ENCODE measurements around the gene ARMC8.

Gene ARMC8

DNA sequence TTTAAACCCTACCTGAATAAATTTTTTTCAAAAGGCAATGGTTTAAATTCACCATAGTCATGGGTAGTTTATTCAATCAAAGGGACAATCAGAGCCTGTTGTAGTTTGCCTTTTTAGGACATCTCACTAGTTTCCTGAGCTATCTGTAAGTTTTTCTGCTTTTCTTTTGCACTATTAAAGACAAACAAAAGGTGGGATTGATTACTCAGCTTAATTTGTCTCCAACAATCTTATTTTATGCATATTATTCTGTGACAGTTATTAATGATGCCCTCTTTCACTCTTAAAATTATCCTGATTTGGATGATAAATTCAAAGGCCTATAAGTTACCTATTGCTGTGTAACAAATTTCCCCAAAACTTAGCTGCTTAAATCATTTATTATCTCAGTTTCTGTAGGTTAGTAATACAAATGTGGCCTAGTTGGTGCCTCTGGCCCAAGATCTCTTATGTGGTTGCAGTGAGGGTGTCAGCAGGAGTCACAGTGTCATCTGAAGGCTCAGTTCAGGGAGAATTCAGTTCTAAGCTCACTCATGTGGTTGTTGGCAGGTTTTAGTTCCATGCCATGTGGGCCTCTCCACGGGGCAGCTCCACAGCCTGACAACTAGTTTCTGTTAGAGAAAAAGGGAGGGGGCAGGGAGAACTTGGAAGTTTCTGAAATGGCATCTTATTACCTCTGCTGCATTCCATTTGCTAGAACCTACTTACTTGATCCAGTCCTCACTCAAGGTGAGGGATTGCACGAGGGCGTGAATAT is 16.0 kb downstream of the ARMC8 start:
- no peak for DNase-seq

DNA sequence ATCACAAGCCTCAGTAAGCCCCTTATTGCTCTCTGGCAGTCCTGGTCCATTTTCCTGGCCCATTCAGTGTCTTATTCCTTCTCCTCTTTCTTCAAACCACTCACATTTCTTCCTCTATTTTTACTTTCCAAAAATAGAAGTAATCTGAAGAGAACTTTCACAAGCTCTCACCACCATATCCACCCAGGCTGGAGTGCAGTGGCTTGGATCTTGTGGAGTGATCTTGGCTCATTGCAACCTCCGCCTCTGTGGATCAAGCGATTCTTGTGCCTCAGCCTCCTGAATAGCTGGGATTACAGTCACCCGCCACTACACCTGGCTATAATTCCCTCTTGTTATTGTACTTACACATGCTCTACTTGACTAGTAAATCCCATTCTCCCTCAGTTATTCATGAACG is 16.8 kb downstream of the ARMC8 start:
- no peak for DNase-seq

DNA sequence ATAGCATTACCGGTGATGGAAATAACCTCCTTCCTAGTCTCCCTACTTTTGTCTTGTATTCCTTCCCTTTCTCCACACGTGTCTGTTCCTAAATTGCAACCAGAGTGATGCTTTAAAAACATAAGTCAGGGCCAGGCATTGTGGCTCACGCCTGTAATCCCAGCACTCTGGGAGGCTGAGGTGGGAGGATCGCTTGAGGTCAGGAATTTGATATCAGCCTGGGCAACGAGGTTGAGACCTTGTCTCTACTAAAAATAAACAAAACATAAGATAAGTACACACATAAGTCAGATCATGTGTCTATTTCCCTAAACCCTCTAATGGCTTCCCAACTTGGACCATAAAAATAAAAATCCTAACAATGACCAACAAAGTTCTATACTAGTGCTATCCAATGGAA is 18.4 kb downstream of the ARMC8 start:
- DNase-seq: no peak

GRCh38 chr3:138206196-138206595 is 19.1 kb downstream of the ARMC8 start:
- DNase-seq: no peak

DNA sequence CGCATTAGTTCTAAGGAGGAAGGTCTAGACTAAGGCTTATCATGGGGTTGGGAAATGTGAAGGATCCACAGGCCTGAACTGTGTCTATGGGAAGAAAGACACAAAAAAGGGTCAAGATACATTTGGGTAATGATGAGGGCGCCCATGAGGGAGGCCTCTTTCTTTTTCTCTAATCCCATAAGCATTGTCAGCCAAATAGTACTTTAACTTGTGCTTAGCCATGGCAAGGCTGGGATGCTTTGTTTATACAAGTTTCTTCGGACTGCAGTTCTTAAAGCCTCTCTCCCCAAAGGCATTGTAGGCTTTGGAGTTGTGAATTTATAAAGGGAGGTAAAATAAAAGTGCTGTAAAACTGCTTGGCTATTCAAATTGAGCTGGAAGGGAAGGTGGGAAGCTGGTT is 23.4 kb downstream of the ARMC8 start:
- no peak for DNase-seq

GRCh38 chr3:138213398-138214085 is 26.4 kb downstream of the ARMC8 start:
- no peak for DNase-seq

DNA sequence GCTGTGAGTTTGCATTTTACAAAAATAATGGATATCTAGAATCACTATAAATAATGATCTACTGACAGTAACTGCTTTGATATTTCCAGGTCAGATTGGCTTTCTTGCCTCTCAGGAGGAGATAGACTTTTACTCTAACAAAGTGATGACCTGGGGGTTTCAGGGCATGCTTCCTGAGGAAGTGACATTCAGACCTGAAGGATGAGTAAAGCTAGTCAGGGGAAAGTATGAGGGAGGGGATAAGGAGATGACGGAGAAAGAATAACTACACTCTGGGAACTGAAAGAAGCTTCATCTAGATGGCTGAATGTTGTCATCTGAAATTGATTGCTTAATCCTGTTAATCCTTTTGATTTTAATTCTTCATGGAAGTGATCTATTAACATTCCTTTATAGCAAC is 32.2 kb downstream of the ARMC8 start:
- DNase-seq: no peak

- DNase-seq: no peak
Observed at GRCh38 chr3:138220242-138220641, 33.1 kb downstream of the ARMC8 start.

GRCh38 chr3:138220788-138221187 is 33.7 kb downstream of the ARMC8 start:
- no peak for DNase-seq

GRCh38 chr3:138222131-138222941 is 35.2 kb downstream of the ARMC8 start:
- no peak for DNase-seq

DNA sequence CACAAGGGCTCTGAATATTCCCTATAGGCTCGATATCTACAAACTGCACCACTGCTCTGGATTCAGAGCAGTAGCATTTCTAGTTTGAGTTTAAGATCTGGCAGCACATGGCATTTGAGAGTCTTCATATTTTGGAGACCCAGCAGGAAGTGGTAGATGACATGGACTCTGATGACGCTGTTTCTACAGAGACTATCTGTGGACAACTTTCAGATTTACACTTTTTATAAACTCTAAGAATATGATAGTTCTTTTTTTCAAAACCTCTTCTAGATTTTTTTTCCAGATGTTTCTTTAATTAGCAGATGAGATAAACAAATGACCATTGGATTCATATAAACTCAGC is 35.8 kb downstream of the ARMC8 start:
- DNase-seq: no peak

DNA sequence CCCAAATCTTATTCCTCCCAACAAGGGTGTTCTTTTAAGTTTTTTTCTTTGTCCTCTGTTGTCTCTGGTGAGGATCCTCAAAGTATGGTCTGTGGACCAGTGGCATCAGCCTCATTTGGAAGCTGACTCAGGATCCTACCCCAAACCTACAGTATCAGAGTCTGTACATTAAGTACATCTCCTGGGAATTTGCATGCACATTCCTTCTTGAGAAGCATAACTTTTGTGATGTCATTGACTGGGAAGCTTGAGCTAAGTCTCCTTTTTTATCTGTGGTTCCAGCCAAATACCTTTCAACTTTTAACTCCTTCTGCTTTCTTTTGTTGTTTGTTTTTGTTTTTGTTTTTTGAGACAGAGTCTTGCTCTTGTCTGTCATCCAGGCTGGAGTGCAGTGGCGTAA is 40.5 kb downstream of the ARMC8 start:
- no peak for DNase-seq

DNA sequence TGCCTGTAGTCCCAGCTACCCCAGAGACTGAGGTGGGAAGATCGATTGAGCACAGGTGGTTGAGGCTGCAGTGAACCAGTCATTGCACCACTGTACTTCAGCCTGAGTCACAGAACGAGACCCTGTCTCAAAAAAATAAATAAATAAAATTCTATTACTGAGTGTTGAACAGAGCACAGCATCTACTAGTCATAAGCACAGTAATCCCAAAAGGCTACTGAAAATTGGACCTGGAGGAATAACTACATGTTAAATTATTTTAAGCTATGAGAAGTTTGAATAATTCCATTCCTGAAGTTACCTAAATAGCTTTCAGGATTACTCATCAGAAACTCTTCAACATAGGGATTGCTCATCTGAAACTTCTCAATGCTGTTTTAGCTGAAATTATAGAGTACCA is 43.4 kb downstream of the ARMC8 start:
- no peak for DNase-seq

DNA sequence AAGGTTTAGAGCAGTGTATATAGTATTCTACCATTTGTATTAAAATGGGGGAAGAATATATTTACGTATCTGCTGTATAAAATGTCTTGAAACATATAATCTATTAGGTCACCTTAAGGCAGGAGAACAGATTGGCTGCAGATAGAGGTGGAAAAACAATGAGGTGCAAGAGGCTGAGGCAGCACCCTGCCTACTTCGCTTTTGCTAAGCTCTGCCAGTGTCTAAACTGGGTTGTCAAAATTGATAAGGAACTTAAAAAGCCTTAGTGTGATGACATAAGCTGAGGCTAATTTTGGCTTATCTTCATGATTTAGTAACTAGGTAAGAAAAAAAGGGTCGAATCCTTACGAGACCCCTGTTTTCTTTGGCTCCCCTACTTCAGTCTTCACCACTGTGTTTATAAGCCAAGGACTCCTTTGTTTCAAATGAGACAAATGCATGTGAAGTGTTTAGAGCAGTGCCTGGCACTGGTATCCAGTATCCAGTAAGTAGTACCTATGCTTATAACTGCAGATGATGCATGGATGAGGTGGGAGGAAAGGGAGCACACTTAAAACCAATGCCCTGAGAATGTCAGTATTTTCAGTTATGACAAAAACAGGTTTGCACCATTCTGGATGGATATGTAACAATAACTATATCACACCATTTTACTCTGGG is 45.7 kb downstream of the ARMC8 start:
- no peak for DNase-seq

DNA sequence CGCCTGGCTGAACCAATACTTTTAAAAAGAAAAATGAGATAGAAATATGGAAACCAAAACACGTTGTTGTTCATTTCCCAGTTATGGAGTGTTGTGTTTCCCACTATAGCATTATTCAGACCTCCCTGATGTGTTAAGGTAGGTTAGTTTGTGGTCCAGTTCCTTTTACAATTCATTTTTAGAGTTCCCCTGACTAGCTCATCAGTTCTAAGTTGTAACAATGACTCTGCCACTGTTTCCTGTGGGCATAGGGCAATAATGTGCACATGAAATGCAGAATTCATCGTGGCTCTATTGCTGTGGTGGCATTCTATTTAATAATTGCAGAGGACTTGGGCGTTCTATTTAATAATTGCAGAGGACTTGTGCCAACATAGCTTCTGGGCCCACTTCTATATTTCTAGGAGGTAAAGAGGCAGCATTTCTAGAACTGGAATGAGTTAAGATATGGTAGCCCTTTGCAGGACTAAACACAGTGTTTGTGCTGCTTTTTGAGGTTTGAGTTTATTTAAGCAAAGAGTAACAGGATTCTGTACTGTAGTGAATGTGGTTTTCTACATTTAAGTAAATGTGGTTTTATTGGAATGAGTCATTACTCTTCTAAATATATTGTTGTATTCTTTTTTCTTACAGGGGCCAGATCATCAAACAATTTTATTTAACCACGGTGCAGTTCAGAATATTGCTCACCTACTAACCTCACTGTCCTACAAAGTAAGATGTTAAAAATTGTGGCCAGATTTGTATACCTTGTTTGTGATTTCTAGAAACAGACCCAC is 47.5 kb downstream of the ARMC8 start:
- DNase-seq: no peak

DNA sequence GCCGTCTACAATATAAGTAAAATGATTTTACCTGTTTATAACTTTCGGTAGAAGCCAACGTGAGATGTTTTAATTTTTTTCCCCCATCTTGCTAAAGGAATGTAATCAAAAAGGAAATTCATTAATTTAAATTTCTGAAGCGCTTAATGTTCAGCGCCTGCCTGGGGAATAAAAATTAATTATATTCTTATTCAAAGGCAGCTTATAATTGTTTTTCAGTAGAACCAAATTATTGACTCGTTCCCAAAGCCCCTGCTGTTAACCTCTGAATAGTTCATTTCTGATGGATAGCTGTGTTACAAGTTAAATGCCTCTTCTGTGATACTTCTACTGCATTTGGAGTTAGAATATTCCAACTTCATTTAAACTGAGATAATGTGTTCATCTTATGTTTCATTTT is 51.6 kb downstream of the ARMC8 start:
- DNase-seq: no peak

DNA sequence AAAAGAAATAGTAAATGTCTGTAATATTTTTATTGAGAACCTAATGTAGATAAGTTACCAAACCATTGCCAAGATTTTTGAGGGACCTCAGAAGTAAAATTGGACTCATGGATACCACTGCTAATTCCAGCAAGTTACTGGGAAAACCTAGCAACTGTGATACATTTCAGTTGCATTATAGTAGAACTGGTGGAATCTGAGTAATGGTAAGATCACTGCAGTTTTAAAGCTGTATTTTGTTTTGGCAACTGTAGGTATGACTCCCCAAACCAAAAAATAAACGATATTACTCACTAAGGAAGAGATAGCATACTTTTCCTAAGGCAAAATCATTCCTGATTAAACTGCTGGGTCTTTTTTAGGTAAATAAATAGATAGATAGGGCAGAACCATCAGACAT is 54.0 kb downstream of the ARMC8 start:
- no peak for DNase-seq

GRCh38 chr3:138241676-138242075 is 54.6 kb downstream of the ARMC8 start:
- no peak for DNase-seq

DNA sequence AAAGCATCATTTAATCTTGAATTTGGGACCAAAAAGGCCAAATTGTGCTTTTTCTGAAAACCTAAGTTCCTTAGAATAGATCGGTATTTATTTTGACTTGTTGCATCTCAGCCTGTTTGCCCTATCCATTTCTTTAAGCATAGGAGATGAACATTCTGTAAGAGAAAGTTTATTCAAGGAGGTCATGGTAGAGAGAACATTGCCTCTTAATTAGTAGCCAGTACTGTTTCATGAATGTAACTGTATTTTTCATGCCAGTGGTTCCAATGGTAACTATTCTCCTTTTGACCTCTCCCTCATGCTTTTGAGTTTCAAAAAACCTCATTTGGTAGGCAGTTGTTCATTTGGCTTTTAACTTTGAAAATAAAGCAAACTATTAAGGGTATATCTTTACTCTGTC is 55.4 kb downstream of the ARMC8 start:
- DNase-seq: no peak

- no peak for DNase-seq
Observed at GRCh38 chr3:138245026-138245425, 57.9 kb downstream of the ARMC8 start.

- no peak for DNase-seq
Observed at GRCh38 chr3:138249636-138250035, 62.5 kb downstream of the ARMC8 start.

DNA sequence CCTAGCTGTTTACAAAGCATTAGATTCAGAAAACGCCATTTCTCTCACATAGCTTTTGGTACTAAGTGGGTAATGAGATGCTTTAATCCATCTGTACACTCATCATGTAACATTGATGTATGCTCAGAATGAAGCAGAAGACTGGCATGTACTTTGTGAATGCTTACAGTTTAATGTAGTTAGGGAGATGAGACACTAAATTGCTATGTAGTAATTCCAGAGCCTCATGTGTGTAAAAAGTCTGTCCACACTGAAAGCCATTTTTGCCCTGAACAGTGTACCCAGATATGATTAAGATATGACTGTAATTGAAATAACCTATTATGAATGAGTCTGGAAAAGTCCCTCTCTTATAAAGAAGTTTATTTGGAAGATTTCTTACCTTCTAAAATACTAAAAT is 66.5 kb downstream of the ARMC8 start:
- DNase-seq: no peak

- no peak for DNase-seq
Observed at GRCh38 chr3:138254216-138254615, 67.1 kb downstream of the ARMC8 start.
